PC-9 (cell line): ENCODE results near the gene TMOD2. TPM values are rescaled to one million over a fixed set of nuclear protein-coding genes. Genes with fewer than 3 reads are reported as not detected.

ENCODE experiments used
- BruUV-seq: library from RNA; stranded (reverse); fragments of 400-500 nt; replicated peaks from 2 replicates; lab custom pipeline; 2021; lab: Mats Ljungman, UMichigan
- CTCF ChIA-PET: fragments of 300-600 bp; sonication (Branson Sonifier 250); formaldehyde crosslinking; loops from one replicate; lab custom pipeline; 2022; ENCODE audit warnings: antibody characterized with exemption; lab: Charles Lee
- POLR2A ChIA-PET: fragments of 300-600 bp; sonication (Branson Sonifier 250); formaldehyde crosslinking; loops from one replicate; lab custom pipeline; 2022; ENCODE audit warnings: antibody characterized with exemption; ENCODE audit not compliant: unreplicated experiment; lab: Charles Lee
- DNase-seq, 2 experiments: peaks; one replicate each; pipeline versions ENCODE4 v3.0.0 to v3.0.0-alpha.2; 2015 to 2022; ENCODE audit warnings: mixed read lengths in 1 of 2
- H2AFZ ChIP-seq: fragments of 200-600 bp; sonication (generic); 2 replicates; pipeline ENCODE4 v1.8.1; 2017; ENCODE audit warnings: antibody characterized with exemption
- H3F3A ChIP-seq: fragments of 200-600 bp; sonication (generic); 2 replicates; pipeline ENCODE4 v1.8.1; 2017; ENCODE audit warnings: antibody characterized with exemption, mild to moderate bottlenecking, low read depth; ENCODE audit not compliant: insufficient read depth
- H3K27ac ChIP-seq: fragments of 200-600 bp; sonication (generic); 2 replicates; pipeline ENCODE4 v1.6.1; 2016; ENCODE audit warnings: mixed run types
- H3K27me3 ChIP-seq: fragments of 200-600 bp; sonication (generic); 2 replicates; pipeline ENCODE4 v1.6.1; 2016; ENCODE audit warnings: low read depth, mixed run types; ENCODE audit not compliant: insufficient read depth
- H3K36me3 ChIP-seq: fragments of 200-600 bp; sonication (generic); 2 replicates; pipeline ENCODE4 v1.6.1; 2016; ENCODE audit warnings: low read depth, mixed run types
- H3K4me1 ChIP-seq: fragments of 200-600 bp; sonication (generic); replicated peaks from 2 replicates; pipeline ENCODE4 v1.6.1; 2016; ENCODE audit warnings: mixed run types; ENCODE audit not compliant: insufficient read depth
- H3K4me2 ChIP-seq: fragments of 200-600 bp; sonication (generic); 2 replicates; pipeline ENCODE4 v1.6.1; 2017; ENCODE audit warnings: mixed run types
- H3K4me3 ChIP-seq: fragments of 200-600 bp; sonication (generic); 2 replicates; pipeline ENCODE4 v1.6.1; 2016; ENCODE audit warnings: mixed run types
- H3K79me2 ChIP-seq: fragments of 200-600 bp; sonication (generic); 2 replicates; pipeline ENCODE4 v1.6.1; 2017; ENCODE audit warnings: low read depth, mixed run types
- H3K9me2 ChIP-seq: fragments of 200-600 bp; sonication (generic); 2 replicates; pipeline ENCODE4 v1.8.1; 2017; ENCODE audit warnings: mild to moderate bottlenecking; ENCODE audit not compliant: insufficient read depth
- H3K9me3 ChIP-seq: fragments of 200-600 bp; sonication (generic); 2 replicates; pipeline ENCODE4 v1.8.1; 2016; ENCODE audit warnings: low read depth; ENCODE audit not compliant: insufficient read depth
- H4K20me1 ChIP-seq: fragments of 200-600 bp; sonication (generic); 2 replicates; pipeline ENCODE4 v1.8.1; 2017; ENCODE audit not compliant: insufficient read depth
- EZH2 ChIP-seq: fragments of 200-600 bp; sonication (generic); IDR thresholded peaks from 2 replicates; pipeline ENCODE4 v1.8.0; 2017; ENCODE audit warnings: antibody characterized with exemption, low read depth
- intact Hi-C: fragments of 100-400 bp; cut with micrococcal nuclease; formaldehyde crosslinking; loops from one replicate; pipeline ENCODE4 v1.10.0; 2022; ENCODE audit not compliant: unreplicated experiment
- total RNA-seq: library from RNA; stranded (reverse); gene quantifications from 2 replicates; pipeline ENCODE4 v1.2.3, GENCODE V29; 2021
- TF ChIP-seq, protein P1 (sequence below): fragments of 200-600 bp; sonication (generic); conservative IDR thresholded peaks from 2 replicates; pipeline ENCODE4 v1.6.1; 2017; ENCODE audit warnings: mixed run types, antibody characterized with exemption, mild to moderate bottlenecking, moderate library complexity

The TMOD2 gene
- total RNA-seq, 1 experiment from 2014 or later = 4.2 TPM

DNA sequence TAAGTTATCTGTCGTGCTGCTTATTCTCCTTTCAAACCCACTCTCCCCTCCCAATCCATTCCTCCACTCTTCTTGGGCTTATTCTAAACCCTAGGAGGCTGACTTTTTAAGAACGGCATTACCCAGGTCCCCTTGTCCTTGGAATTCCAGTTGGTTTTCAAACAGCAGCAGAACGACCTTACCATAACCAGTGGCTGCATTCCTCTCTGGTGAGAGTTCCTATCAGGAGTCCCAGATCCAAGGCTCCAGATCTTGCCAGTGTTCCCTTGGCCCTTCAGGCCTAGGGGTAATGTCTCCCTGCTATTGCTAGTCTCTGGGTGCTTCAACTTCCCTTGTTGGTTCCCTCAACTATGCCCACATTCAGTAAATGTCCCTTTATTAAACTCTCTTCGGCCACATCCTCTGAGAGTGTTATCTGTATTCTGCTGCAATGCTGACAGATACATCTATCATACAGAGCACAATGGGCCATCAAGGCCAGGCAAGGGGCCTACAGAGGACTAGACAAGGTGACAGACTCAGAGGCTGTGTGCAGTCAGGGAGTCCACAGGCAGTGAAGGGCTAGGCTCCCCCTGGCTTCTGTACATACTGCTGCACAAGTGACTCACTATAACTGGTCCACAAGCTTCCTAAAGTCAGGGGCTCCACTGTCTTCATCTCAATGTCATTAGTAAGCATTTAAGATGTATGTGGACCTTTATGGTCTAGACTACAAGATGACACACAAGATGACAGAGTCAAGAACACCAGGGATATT, 24.1 kb upstream of the TMOD2 start:
- H3K9me3 ChIP-seq = no peaks in the 10 kb centered on the region
- H3K4me1 ChIP-seq = peaks cover 15% of the 10 kb centered on the region; the same call in 1 of the 2 replicates
- POLR2A ChIA-PET = no interaction called here
- H3K4me2 ChIP-seq = no peak overlapping the region
- no peaks in the 10 kb centered on the region for H4K20me1 ChIP-seq
- no peak overlapping the region for H3K4me3 ChIP-seq
- DNase-seq = no peak
- H2AFZ ChIP-seq = no peak overlapping the region
- no peak overlapping the region for H3K27ac ChIP-seq
- CTCF ChIA-PET = interaction anchor here (0.6 kb wide), 1 partner anchor 34 kb away, joined by 3 read pairs; no protein-coding TSS in a partner anchor
- peaks cover 8% of the 10 kb centered on the region; the same call in 1 of the 2 replicates for H3F3A ChIP-seq
- no peaks in the 10 kb centered on the region for H3K36me3 ChIP-seq
- intact Hi-C loops = no loop called here
- no peaks in the 10 kb centered on the region for H3K27me3 ChIP-seq
- BruUV-seq = no TSS peak
- H3K79me2 ChIP-seq = no peaks in the 10 kb centered on the region
- H3K9me2 ChIP-seq = no peaks in the 10 kb centered on the region
- TF ChIP-seq, protein P1, sequence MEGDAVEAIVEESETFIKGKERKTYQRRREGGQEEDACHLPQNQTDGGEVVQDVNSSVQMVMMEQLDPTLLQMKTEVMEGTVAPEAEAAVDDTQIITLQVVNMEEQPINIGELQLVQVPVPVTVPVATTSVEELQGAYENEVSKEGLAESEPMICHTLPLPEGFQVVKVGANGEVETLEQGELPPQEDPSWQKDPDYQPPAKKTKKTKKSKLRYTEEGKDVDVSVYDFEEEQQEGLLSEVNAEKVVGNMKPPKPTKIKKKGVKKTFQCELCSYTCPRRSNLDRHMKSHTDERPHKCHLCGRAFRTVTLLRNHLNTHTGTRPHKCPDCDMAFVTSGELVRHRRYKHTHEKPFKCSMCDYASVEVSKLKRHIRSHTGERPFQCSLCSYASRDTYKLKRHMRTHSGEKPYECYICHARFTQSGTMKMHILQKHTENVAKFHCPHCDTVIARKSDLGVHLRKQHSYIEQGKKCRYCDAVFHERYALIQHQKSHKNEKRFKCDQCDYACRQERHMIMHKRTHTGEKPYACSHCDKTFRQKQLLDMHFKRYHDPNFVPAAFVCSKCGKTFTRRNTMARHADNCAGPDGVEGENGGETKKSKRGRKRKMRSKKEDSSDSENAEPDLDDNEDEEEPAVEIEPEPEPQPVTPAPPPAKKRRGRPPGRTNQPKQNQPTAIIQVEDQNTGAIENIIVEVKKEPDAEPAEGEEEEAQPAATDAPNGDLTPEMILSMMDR = no peak
- no peak for TF ChIP-seq EZH2

DNA sequence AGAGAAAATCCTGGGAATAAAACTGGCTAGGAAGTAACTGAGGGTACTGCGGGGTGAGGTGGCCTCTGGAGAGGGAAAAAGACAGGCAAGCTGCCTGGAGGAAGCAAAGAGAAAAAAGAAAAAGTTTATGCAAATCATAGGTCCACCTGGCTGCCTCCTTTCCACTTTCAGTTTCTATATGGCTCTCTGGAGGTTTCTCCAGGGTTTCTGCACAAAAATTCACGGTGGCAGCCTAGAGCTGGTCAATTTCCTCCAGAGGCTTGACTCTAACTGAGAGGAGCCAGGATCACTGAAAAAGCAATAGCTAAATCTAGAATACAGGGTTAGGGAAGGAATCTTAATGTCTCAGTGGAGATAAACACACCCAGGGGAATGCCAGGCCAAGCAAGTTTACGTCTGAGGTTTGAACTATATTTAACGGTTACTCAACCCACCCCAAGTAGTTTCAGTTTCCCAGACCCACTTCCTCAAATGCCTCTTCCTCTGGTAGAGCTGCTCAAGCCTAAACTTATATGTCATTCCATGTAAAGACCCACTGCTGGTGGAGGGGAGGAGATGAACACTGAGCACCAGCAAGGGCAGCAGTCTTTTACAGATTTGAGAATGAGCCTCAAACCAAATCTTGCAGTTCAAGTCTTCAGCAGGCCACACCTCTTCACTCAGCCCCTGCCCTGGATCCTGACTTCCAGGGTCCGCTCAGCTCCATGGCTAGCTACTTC, 19.7 kb upstream of the TMOD2 start:
- ChIA-PET CTCF (interaction anchor here (0.7 kb wide), 1 partner anchor 12 kb away, joined by 3 read pairs; no protein-coding TSS in a partner anchor), POLR2A (no interaction called here)
- intact Hi-C loops = no loop called here
- Histone ChIP-seq H3F3A (peaks cover 5% of the 10 kb centered on the region; the same call in 1 of the 2 replicates), H2AFZ (no peak overlapping the region), H3K79me2 (peaks cover 4% of the 10 kb centered on the region; the same call in 1 of the 2 replicates), H3K27ac (peak overlapping the region; percentile 19; the same call in 1 of the 2 replicates), H3K9me2 (no peaks in the 10 kb centered on the region), H3K4me3 (0 out of 2 replicates have a peak overlapping the region, but pooled peaks have one; percentile 29), H3K27me3 (no peaks in the 10 kb centered on the region), H3K4me1 (peaks cover 16% of the 10 kb centered on the region), H3K9me3 (no peaks in the 10 kb centered on the region), H3K4me2 (peak overlapping the region; percentile 47; the same call in 1 of the 2 replicates), H3K36me3 (no peaks in the 10 kb centered on the region), H4K20me1 (no peaks in the 10 kb centered on the region)
- peak in 1 of 2 experiments; percentile 13 for DNase-seq
- BruUV-seq = no TSS peak
- TF ChIP-seq, protein P1 = no peak
- TF ChIP-seq EZH2 = no peak

DNA sequence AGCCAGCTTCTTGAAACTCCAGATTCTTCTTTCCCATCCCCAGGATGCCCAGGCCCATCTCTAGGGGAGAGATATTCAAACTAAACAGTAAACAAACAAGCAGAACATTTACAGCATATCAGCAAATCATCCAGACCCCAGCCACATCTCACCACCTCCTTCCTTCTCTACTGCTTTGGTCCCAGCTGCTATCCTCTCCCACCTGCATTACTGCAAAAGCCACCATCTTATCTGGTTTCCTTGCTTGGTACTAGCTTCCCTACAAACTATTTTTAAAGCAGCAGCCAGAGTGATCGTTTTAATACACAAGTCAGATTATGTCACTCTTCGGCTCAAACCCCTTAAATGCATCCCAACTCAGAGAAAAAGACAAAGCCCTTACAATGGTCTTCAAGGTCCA, 18.8 kb upstream of the TMOD2 start:
- H3K79me2 ChIP-seq = peaks cover 4% of the 10 kb centered on the region; the same call in 1 of the 2 replicates
- ChIA-PET CTCF (interaction anchor here (0.6 to 0.7 kb wide), 2 partner anchors 13 to 82 kb away, joined by 3 to 6 read pairs; no protein-coding TSS in a partner anchor), POLR2A (no interaction called here)
- H4K20me1 ChIP-seq = no peaks in the 10 kb centered on the region
- no peaks in the 10 kb centered on the region for H3F3A ChIP-seq
- H3K4me3 ChIP-seq = no peak overlapping the region
- intact Hi-C loops = no loop called here
- H3K9me2 ChIP-seq = no peaks in the 10 kb centered on the region
- H3K36me3 ChIP-seq = no peaks in the 10 kb centered on the region
- no peak overlapping the region for H3K4me2 ChIP-seq
- BruUV-seq = no TSS peak
- no peak for DNase-seq
- no peaks in the 10 kb centered on the region for H3K27me3 ChIP-seq
- peaks cover 10% of the 10 kb centered on the region for H3K4me1 ChIP-seq
- H3K9me3 ChIP-seq = no peaks in the 10 kb centered on the region
- no peak overlapping the region for H2AFZ ChIP-seq
- TF ChIP-seq, protein P1 = no peak
- no peak for TF ChIP-seq EZH2
- no peak overlapping the region for H3K27ac ChIP-seq
